HL-60/S4 treated with retinoic acid at 250 ng/mL for 4 days and 3 days (cell line): Measurements from ENCODE around the gene AGBL4.

ENCODE experiments used
- in situ Hi-C: fragments of 300-500 bp; cut with MboI; formaldehyde crosslinking; loops from 2 replicates; pipeline ENCODE4 v1.7.0; 2022; ENCODE audit warnings: low sequenced_read_pairs

The AGBL4 gene

GRCh38 chr1:48916130-48917069, 1107.4 kb downstream of the AGBL4 start:
- in situ Hi-C loops = no loop called here

DNA sequence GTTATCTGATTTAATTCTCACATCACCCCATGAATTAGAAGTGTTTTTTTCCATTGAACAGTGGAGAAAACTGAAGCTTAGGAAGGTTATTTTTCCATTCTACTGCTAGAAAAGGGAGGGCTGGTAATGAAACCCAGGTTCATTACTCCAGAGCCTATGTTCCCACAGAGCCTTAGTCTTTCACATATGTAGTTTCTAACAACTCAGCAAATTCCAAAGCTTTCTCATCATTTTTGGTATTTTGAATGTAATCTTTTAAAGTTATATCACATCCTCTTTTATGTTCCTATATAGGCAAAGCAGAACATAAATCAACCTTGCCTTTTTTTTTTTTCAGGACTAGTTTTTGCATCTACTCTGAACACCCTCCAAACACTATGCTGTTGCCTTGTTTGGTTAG, 1115.1 kb downstream of the AGBL4 start:
- in situ Hi-C loops = no loop called here

- in situ Hi-C loops = no loop called here
Observed at GRCh38 chr1:48906729-48907128, 1117.0 kb downstream of the AGBL4 start.

GRCh38 chr1:48906164-48906563, 1117.6 kb downstream of the AGBL4 start:
- in situ Hi-C loops = no loop called here

- in situ Hi-C loops = no loop called here
Observed at GRCh38 chr1:48903291-48903690, 1120.5 kb downstream of the AGBL4 start.

GRCh38 chr1:48898894-48899293, 1124.9 kb downstream of the AGBL4 start:
- in situ Hi-C loops = no loop called here

GRCh38 chr1:48889615-48890014, 1134.1 kb downstream of the AGBL4 start:
- in situ Hi-C loops = no loop called here

- in situ Hi-C loops = no loop called here
Observed at GRCh38 chr1:48889082-48889481, 1134.7 kb downstream of the AGBL4 start.

GRCh38 chr1:48887796-48888195, 1136.0 kb downstream of the AGBL4 start:
- in situ Hi-C loops = no loop called here

DNA sequence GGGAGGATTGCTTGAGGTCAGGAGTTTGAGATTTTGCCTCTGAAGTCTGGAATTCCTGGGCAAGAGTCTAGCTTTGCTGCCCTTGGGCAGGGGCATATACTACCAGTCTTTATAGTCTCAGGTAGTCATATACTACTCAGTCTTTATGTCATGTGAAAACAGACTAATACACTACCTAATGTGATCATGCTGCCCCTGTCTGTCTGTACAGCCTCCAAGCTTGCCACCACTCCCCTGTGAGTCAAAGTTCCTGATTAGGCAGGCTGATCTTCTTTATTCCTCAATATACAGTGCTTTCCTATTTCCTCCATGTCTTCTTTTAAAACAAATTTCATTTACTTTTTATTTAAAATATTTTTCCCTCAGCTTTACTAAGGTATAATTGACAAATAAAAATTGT, 1141.7 kb downstream of the AGBL4 start:
- in situ Hi-C loops = no loop called here

GRCh38 chr1:48878191-48878940, 1145.4 kb downstream of the AGBL4 start:
- in situ Hi-C loops = no loop called here

DNA sequence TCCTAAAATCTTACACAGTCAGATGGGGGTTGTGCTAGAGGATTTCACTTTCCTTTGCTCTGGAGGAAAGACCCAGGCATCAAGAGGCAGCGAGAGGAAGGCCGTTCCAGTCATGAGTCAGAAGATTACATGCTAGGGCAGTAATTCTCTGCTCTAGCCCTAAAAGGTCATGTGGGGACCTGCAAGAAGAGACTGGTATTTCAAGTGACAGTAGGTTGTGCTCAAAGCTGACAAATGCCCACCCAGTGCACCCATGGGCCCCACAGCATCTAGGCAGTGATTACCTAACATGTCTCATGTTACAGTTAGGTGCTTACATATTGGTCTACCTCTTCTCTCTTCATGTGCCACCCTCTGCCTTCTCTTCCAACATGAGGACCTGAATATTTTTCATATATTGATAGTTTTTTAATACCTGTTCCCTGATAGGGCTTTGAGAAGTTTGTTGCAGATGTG, 1147.4 kb downstream of the AGBL4 start:
- in situ Hi-C loops = no loop called here

GRCh38 chr1:48875552-48876329, 1148.0 kb downstream of the AGBL4 start:
- in situ Hi-C loops = no loop called here

GRCh38 chr1:48873944-48874343, 1149.8 kb downstream of the AGBL4 start:
- in situ Hi-C loops = no loop called here

DNA sequence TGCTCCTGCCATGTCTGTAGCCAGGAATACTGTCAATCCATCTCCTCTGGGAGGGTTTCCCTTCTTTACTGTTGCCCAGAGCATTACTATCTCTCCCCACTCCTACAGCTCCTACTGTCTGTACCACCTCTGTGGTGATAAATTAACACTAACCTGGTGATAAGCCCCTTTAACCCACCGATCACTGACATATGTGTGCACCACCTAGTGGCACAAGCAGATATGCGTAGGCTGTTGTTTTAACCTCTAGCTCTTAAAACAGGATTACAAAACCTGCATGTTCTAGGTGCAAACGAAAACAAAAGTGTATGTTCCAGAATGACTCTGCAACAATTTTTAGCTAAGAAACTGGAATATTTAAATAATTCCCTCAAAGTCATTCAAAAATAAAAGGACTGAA, 1153.2 kb downstream of the AGBL4 start:
- in situ Hi-C loops = no loop called here

- in situ Hi-C loops = no loop called here
Observed at GRCh38 chr1:48869116-48869893, 1154.4 kb downstream of the AGBL4 start.

DNA sequence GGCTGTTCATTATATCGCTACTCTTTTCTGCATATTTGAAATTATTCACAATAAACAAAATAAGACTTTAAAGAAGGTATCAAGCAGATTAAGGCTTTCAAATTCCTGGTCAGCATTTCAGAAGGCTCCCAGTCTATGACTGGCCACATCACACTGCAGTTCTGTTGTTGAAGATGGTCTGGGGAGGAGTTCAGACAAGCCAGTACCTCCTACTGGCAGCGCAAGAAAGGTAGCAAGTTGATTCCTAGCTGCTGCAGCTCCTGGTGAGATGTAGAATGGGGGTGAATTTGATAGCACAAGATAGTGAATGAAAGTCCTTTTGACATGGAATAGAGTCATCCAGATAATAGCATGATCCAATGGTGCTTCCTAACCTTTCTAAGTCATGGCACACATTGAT, 1158.8 kb downstream of the AGBL4 start:
- in situ Hi-C loops = no loop called here

- in situ Hi-C loops = no loop called here
Observed at GRCh38 chr1:48859456-48859855, 1164.3 kb downstream of the AGBL4 start.

- in situ Hi-C loops = no loop called here
Observed at GRCh38 chr1:48858200-48858920, 1165.4 kb downstream of the AGBL4 start.

- in situ Hi-C loops = no loop called here
Observed at GRCh38 chr1:48853006-48853405, 1170.7 kb downstream of the AGBL4 start.
